ENCODE results near the gene GULP1.

GULP1 gene

GRCh38 chr2:188326669-188327301, 35.1 kb downstream of the GULP1 start:
- DNase-seq = no peak

GRCh38 chr2:188327518-188328213, 36.0 kb downstream of the GULP1 start:
- DNase-seq = no peak

- DNase-seq = no peak
Measured at GRCh38 chr2:188328419-188328818, 36.7 kb downstream of the GULP1 start.

GRCh38 chr2:188330316-188331053, 38.8 kb downstream of the GULP1 start:
- no peak for DNase-seq

GRCh38 chr2:188332619-188333018, 40.9 kb downstream of the GULP1 start:
- DNase-seq = no peak

GRCh38 chr2:188333751-188334524, 42.3 kb downstream of the GULP1 start:
- DNase-seq = no peak

- no peak for DNase-seq
Measured at GRCh38 chr2:188338463-188338862, 46.8 kb downstream of the GULP1 start.

GRCh38 chr2:188340257-188340656, 48.6 kb downstream of the GULP1 start:
- DNase-seq = no peak

- DNase-seq = no peak
Measured at GRCh38 chr2:188345020-188345419, 53.3 kb downstream of the GULP1 start.

GRCh38 chr2:188345426-188345825, 53.8 kb downstream of the GULP1 start:
- no peak for DNase-seq

GRCh38 chr2:188345831-188346458, 54.3 kb downstream of the GULP1 start:
- no peak for DNase-seq

- DNase-seq = no peak
Measured at GRCh38 chr2:188349019-188349418, 57.3 kb downstream of the GULP1 start.

GRCh38 chr2:188353282-188353681, 61.6 kb downstream of the GULP1 start:
- no peak for DNase-seq

GRCh38 chr2:188360485-188361263, 69.0 kb downstream of the GULP1 start:
- no peak for DNase-seq

GRCh38 chr2:188364033-188364630, 72.5 kb downstream of the GULP1 start:
- DNase-seq = no peak

- DNase-seq = no peak
Measured at GRCh38 chr2:188365058-188365641, 73.5 kb downstream of the GULP1 start.

GRCh38 chr2:188367164-188367563, 75.5 kb downstream of the GULP1 start:
- DNase-seq = no peak

GRCh38 chr2:188369365-188369764, 77.7 kb downstream of the GULP1 start:
- no peak for DNase-seq

- DNase-seq = no peak
Measured at GRCh38 chr2:188378371-188378950, 86.8 kb downstream of the GULP1 start.

GRCh38 chr2:188379748-188380147, 88.1 kb downstream of the GULP1 start:
- no peak for DNase-seq

GRCh38 chr2:188380280-188380679, 88.6 kb downstream of the GULP1 start:
- DNase-seq = no peak

Measured in CD4-positive, alpha-beta T cell treated with Interferon alpha-2 for 1 hour (primary cell).